GM18909 (cell line): ENCODE results near the gene FBRSL1.

ENCODE experiments used
- ATAC-seq: cut with Tn5 transposase; IDR thresholded peaks from one replicate; pipeline ENCODE4 v1.9.1; 2021; ENCODE audit warnings: mild to moderate bottlenecking; ENCODE audit not compliant: unreplicated experiment, poor library complexity

FBRSL1 gene

GRCh38 chr12:132507656-132508490, 17.9 kb downstream of the FBRSL1 start:
- ATAC-seq, result no peak

GRCh38 chr12:132508491-132508740, 18.5 kb downstream of the FBRSL1 start:
- no peak for ATAC-seq

DNA sequence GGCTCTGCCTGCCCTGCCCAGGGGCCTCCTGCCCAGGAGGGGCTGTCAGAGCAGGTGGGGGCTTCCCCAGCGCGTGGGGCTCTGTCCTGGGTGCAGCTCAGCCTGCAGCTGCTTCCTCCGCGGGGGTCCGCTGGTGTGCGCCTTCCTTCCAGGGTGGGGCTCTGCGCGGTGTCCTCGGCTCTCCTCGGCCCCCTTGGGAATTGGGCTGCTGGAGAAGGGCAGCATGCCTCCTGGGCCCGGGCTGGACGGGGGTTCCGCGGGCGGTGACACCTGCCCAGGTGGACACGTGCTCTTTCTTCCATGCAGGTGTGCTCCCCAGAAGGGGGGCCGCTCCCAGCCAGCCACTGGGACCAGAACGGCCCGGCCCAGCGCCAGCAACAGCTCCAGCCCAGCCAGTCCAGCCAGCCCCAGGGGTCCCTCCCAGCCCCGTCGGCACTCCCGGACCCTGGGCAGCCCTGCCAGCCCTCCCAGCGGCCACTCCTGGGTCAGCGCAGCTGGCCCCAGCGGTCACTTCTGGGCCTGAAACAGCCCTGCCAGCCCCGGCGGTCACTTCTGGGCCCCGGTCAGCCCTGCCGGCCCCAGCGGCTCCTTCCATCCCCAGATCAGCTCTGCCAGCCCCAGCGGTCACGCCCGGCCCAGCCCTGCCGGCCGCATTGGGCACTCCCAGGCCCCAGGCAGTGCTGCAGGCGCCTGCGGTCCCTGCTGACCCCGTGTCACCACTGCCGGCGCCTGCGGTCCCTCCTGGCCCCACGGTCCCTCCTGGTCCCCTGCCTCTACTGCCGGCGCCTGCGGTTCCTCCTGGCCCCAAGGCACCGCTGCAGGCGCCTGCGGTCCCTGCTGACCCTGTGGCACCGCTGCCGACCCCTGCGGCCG, 19.1 kb downstream of the FBRSL1 start:
- no peak for ATAC-seq

DNA sequence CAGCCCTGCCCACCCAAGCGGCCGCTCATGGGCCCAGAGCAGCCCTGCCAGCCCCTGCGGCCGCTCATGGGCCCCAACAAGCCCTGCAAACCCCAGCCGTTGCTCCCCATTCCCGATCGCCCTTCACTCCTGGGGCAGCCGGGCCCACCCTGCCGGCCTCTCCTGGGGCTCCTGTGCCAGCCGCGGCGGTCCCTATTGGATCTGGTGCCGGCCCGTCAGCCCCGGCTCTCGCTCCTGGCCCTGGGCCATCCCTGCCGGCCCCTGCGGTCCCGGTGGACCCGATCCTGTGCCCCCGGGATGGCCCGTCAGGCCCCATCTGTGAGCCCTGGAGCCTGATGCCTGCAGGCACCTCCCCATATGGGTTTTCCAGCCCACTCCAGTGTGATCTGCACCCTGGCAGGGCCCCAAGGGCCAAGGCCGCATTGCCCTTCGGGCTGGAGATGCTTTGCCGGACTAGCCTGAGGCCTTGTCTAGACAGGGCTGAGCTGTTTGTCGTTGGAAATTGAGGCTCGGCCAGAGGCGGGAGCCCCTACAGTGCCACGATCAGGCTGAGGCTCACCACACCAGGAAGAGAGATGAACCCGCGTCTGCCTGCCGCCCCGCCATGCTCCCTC, 20.3 kb downstream of the FBRSL1 start:
- no peak for ATAC-seq

GRCh38 chr12:132510746-132511477, 21.0 kb downstream of the FBRSL1 start:
- no peak for ATAC-seq

GRCh38 chr12:132511516-132512196, 21.7 kb downstream of the FBRSL1 start:
- ATAC-seq, result no peak

GRCh38 chr12:132512197-132513069, 22.5 kb downstream of the FBRSL1 start:
- no peak for ATAC-seq

DNA sequence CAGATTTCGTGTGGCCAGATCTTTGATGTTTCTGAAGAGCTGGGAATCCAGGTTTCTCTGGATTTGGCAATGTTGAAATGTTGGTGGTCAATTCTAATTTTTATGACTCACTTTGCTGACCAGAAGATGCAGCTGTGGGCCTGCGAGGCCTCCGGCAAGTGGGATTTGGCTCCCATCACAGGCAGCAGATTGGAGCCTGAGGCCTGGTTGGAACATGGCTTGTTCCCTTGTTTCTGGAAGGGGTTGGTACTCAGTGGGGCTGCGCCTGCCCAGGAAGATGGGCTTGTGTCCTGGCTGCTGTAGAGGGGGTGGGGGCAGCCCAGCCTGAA, 23.1 kb downstream of the FBRSL1 start:
- ATAC-seq, result no peak

GRCh38 chr12:132513458-132514135, 23.6 kb downstream of the FBRSL1 start:
- no peak for ATAC-seq

DNA sequence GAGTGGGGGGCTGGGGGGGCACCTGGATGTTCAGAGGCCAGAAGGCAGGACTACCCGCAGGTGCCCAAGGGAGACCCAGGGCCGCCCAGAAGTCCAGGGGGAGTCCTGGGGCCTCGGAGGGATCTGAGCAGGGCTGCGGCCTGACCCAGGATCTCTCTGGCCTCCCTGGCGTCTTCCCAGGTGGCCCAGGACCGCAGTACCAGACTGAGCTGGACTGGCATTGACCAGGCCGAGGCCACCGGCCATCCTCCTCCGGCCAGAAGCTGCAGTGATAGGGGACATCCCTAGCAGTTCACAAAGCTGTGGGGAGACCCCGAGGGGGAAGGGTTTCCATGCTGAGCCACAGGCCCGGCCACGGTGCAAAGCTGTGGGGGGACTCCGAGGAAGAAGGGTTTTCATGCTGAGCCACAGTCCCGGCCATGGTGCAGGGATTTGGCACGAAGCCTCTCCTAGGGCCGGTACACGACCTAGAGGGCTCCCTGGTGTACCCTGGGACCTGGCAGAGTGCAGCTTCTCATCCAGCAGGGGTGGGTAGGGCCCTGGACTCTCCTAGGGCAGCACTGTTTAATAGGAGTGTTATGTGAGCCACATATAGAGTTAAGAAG, 24.4 kb downstream of the FBRSL1 start:
- no peak for ATAC-seq

DNA sequence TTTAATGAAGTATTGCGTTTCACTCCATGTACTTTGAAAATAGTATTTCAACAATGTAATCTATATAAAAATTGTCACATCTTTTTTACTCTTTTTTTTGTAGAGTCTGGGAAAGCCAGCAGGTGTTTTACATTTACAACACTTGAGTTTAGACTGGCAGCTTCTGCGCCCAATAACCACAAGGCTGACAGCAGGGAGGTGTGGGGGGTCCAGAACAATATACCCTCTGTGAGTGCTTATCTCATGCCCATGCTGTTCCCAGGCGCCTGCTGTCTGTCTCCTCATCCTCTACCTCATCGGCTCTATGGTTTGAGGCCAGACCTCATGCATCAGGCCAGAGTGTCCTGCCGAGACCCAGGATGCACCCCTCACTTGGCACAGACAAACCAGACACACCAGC, 24.9 kb downstream of the FBRSL1 start:
- no peak for ATAC-seq

- no peak for ATAC-seq
Measured at GRCh38 chr12:132516095-132517012, 26.4 kb downstream of the FBRSL1 start.

DNA sequence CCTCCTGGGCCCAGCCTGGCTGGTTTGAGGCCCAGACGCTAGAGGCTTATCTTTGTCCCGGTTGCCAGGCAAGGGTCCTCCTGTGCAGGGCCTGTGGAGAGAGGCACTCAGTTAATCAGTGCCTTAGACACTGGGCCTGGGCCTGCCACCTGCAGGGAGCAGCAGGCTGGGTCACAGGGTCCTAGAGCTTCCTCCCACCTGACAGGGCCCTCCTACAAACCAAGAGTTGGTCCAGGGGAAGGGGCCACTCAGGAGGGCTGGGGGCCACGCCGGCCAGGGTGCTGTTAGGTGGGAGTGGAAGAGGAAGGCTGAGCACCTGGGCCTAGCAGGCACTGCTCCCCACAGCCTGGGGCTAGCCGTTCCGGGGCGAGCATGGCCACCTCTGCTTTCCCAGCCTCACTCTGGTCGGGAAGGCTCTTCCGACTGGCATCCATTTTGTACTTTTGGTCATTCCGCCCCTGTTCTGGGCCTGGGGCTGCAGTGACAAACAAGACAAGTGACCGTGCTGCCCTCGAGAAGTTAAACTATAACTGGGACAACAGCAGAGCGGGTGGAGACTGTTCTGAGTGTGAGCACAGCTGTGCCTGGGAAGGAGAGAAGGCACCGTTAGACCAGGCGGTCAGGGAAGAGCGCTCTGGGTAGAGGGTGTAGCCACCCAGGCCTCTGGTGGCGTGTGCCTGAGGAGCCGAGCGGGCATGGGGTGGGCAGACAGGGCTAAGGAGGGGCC, 27.2 kb downstream of the FBRSL1 start:
- no peak for ATAC-seq

DNA sequence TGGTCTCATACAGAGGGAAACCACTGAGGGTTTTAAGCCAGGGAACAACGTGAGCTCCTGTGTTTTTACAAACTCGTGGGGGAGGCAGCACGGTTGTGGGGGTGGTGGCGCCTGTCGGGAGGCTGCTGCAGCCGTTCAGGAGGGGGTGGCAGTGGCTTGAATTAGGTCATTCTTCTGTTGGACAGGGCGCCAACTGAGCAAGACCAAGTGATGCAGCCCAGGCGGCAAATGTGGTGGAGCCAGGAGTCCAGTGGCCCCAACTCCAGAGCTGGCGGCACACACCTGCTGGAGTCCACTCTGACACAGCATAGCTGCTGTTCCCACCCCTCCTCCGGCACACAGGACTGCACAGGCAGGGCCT, 27.8 kb downstream of the FBRSL1 start:
- no peak for ATAC-seq

DNA sequence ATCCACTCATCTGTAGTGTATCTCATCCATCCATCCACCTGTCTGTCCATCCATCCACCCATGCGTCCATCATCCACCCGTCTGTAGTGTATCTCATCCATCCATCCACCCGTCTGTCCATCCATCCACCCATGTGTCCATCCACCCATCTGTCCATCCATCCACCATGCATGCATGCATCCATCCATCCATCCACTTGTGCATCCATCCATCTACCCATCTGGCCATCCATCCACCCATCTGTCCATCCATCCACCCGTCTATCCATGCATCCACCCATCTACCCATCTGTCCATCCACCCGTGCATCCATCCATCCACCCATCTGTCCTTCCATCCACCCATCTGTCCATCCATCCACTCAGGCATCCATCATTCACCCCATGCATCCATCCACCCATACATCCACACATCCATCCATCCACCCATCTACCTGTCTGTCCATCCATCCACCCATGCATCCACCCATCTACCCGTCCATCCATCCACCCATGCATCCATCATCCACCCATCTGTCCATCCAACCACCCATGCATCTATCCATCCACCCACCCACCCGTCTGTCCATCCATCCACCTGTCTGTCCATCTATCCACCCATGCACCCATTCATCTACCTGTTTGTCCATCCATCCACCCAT, 28.5 kb downstream of the FBRSL1 start:
- no peak for ATAC-seq
